Hepatocyte (in vitro differentiated cells): ENCODE measurements around the gene TMEM25.

ENCODE experiments used
- EZH2 ChIP-seq: fragments of 200-600 bp; sonication (generic); IDR thresholded peaks from 2 replicates; pipeline ENCODE4 v1.6.1; 2016; ENCODE audit warnings: antibody characterized with exemption, mild to moderate bottlenecking, borderline replicate concordance
- EZH2phosphoT487 ChIP-seq: fragments of 200-600 bp; sonication (generic); IDR thresholded peaks from one replicate; pipeline ENCODE4 v1.6.1; 2018; ENCODE audit warnings: antibody characterized with exemption, mild to moderate bottlenecking, low read depth, moderate library complexity; ENCODE audit not compliant: unreplicated experiment, severe bottlenecking
- TF ChIP-seq, protein P1 (sequence below): fragments of 200-600 bp; sonication (generic); IDR thresholded peaks from 2 replicates; pipeline ENCODE4 v1.5.1; 2016; ENCODE audit warnings: antibody characterized with exemption, mild to moderate bottlenecking; ENCODE audit not compliant: poor library complexity

DNA sequence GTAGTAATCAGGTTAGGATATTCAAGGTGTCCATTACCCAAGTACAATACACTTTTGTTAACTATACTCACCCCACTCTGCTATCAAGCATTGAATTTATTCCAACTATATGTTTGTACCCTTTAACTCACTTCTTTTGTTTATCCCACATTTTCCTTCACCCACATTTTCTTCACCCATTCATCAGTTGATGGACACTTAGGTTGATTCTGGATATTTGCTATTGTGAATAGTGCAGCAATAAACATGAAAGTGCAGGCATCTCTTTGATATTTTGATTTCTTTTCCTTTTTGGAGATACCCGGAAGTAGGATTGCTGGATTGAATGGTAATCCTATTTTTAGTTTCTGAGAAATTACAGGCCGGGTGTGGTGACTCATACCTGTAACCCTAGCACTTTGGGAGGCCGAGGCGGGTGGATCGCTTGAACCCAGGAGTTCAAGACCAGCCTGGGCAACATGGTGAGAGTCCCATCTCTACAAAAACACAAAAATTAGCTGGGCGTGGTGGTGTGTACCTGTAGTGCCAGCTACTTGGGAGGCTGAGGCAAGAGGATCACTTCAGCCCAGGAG, 6.5 kb downstream of the TMEM25 start:
- TF ChIP-seq EZH2 (no peak), EZH2phosphoT487 (no peak)
- TF ChIP-seq, protein P1, sequence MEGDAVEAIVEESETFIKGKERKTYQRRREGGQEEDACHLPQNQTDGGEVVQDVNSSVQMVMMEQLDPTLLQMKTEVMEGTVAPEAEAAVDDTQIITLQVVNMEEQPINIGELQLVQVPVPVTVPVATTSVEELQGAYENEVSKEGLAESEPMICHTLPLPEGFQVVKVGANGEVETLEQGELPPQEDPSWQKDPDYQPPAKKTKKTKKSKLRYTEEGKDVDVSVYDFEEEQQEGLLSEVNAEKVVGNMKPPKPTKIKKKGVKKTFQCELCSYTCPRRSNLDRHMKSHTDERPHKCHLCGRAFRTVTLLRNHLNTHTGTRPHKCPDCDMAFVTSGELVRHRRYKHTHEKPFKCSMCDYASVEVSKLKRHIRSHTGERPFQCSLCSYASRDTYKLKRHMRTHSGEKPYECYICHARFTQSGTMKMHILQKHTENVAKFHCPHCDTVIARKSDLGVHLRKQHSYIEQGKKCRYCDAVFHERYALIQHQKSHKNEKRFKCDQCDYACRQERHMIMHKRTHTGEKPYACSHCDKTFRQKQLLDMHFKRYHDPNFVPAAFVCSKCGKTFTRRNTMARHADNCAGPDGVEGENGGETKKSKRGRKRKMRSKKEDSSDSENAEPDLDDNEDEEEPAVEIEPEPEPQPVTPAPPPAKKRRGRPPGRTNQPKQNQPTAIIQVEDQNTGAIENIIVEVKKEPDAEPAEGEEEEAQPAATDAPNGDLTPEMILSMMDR = no peak
